ENCODE results near the gene SNX24. TPM values are rescaled to one million over a fixed set of nuclear protein-coding genes. Genes with fewer than 3 reads are reported as not detected.

The SNX24 gene
- total RNA-seq, 2 experiments from 2014 or later = 2.0 to 2.3 TPM

DNA sequence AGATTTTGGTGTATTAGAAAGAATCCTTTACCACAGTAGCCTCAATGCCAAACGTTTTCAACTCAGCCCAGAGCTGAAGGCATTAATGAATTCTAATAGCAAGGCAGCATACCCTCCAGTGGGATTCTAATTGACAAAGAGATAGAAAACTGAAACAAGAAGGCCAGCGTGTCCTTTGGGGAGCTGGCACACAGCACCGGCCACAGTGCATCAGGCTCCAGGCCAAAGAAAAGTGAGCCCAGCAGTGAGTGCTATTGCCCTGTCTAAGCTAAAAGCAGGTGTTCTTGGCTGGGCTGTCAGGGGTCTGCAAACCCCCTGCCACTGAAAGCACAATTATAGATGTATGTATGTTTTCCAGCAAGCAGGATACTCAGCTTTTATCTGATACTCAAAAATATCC lies 150.7 kb downstream of the SNX24 start:
- CTCF ChIA-PET = no interaction called here
- H3K27me3 Mint-ChIP-seq = no peaks in the 10 kb centered on the region
- POLR2A ChIA-PET = no interaction called here

DNA sequence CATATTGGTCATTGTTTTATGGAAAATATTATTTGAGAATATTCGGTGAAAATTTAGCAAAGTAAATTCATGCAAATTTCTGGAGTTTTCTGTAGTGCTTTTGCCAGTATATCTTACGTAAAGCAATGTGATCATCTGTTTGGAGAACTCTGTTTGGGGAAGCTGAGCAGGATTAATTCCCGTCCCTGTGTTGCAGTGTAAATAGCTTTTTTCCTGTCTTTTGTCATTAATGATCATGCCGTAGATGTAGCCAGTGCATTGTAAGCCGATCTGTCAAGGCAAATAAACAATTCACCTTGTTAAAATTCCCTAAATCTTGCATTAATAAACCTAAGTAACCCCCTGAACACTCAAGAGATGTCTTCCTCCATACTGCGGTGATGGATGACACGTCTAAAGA lies 151.9 kb downstream of the SNX24 start:
- Mint-ChIP-seq H3K4me3 (no peak overlapping the region), H3K27me3 (no peaks in the 10 kb centered on the region), H3K36me3 (ENCODE audit: low read depth) (no peaks in the 10 kb centered on the region), H3K27ac (no peak overlapping the region), H3K4me1 (ENCODE audit: low read depth) (no peaks in the 10 kb centered on the region), H3K9me3 (no peaks in the 10 kb centered on the region)
- intact Hi-C loops (cut with micrococcal nuclease) = no loop called here
- ChIA-PET CTCF (no interaction called here), POLR2A (no interaction called here)
- DNase-seq (no peak), ATAC-seq (no peak)
- TF ChIP-seq, protein P1, sequence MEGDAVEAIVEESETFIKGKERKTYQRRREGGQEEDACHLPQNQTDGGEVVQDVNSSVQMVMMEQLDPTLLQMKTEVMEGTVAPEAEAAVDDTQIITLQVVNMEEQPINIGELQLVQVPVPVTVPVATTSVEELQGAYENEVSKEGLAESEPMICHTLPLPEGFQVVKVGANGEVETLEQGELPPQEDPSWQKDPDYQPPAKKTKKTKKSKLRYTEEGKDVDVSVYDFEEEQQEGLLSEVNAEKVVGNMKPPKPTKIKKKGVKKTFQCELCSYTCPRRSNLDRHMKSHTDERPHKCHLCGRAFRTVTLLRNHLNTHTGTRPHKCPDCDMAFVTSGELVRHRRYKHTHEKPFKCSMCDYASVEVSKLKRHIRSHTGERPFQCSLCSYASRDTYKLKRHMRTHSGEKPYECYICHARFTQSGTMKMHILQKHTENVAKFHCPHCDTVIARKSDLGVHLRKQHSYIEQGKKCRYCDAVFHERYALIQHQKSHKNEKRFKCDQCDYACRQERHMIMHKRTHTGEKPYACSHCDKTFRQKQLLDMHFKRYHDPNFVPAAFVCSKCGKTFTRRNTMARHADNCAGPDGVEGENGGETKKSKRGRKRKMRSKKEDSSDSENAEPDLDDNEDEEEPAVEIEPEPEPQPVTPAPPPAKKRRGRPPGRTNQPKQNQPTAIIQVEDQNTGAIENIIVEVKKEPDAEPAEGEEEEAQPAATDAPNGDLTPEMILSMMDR (IDR thresholded peaks at IDR 0.05) = no peak

More for the DNA sequence above, 150.7 kb downstream of the SNX24 start:
- DNase-seq = no peak
- no peak for ATAC-seq
- Mint-ChIP-seq H3K27ac (no peak overlapping the region), H3K36me3 (ENCODE audit: low read depth) (no peaks in the 10 kb centered on the region), H3K4me3 (no peak overlapping the region), H3K9me3 (no peaks in the 10 kb centered on the region), H3K4me1 (ENCODE audit: low read depth) (no peaks in the 10 kb centered on the region)
- intact Hi-C loops (cut with micrococcal nuclease) = no loop called here
- TF ChIP-seq, protein P1 (IDR thresholded peaks at IDR 0.05) = no peak

DNA sequence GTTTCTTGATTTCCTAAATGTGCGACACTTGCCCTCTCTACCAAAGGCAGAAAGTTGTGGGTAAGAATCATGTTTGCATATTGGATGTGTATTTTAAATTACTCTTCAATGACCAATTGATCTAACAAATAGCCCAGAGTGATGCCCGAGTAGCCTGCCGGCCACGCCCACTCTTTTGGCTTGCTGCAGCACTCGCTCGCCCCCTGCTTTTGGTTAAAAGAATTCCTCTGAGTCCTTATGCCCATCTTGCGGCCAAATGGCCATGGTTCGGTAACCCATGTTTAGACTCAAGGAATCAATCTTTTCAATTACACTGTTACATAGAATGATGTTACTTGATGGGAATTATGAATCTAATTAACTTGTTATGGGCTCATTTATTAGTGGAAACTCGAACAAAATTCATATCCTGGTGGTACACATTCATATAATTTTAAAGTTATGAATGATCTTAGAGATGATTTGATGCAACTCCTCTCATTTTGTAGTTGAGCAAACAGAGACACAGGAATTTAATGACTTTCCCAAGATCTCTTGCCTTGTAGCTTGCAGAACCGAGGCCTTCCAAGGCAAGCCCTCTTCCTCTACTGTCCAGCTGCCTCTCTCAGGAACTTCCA lies 154.6 kb downstream of the SNX24 start:
- DNase-seq = peak; percentile 62
- Mint-ChIP-seq H3K36me3 (ENCODE audit: low read depth) (no peaks in the 10 kb centered on the region), H3K4me3 (no peak overlapping the region), H3K27me3 (no peaks in the 10 kb centered on the region), H3K4me1 (ENCODE audit: low read depth) (no peaks in the 10 kb centered on the region), H3K9me3 (no peaks in the 10 kb centered on the region), H3K27ac (no peak overlapping the region)
- ChIA-PET POLR2A (no interaction called here), CTCF (interaction anchor here (1.1 kb wide), 1 partner anchor 298 kb away, joined by 3 read pairs; no protein-coding TSS in a partner anchor)
- intact Hi-C loops (cut with micrococcal nuclease) = no loop called here
- no peak for ATAC-seq
- TF ChIP-seq, protein P1 (IDR thresholded peaks at IDR 0.05) = peak; percentile 45

DNA sequence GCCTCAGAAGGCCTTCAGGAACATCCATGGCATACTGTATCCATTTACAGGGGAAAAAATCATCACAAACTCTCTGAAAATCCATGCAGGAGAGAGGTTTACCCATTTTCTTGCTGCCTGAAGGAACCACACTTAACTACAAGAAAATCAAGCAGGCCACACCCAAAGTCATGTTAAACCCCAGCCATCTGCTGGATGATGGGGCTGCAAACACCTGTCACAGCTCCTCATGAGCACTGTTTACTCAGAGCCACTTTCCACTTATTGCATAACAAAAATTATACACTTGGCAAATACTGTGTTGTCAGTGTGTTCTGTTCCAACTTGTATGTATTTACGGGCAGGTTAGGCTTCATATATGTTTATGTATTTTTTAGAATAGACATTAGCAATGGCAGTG lies 155.3 kb downstream of the SNX24 start:
- no peaks in the 10 kb centered on the region for H3K27me3 Mint-ChIP-seq
- POLR2A ChIA-PET = no interaction called here
- H3K9me3 Mint-ChIP-seq = no peaks in the 10 kb centered on the region
- H3K4me3 Mint-ChIP-seq = no peak overlapping the region
- CTCF ChIA-PET = interaction anchor here (1.1 kb wide), 1 partner anchor 299 kb away, joined by 3 read pairs; no protein-coding TSS in a partner anchor
- H3K36me3 Mint-ChIP-seq (ENCODE audit: low read depth) = no peaks in the 10 kb centered on the region
- no peak overlapping the region for H3K27ac Mint-ChIP-seq
- no peak for DNase-seq
- no peak for ATAC-seq
- TF ChIP-seq, protein P1 (IDR thresholded peaks at IDR 0.05) = no peak
- no peaks in the 10 kb centered on the region for H3K4me1 Mint-ChIP-seq (ENCODE audit: low read depth)
- intact Hi-C loops (cut with micrococcal nuclease) = no loop called here

DNA sequence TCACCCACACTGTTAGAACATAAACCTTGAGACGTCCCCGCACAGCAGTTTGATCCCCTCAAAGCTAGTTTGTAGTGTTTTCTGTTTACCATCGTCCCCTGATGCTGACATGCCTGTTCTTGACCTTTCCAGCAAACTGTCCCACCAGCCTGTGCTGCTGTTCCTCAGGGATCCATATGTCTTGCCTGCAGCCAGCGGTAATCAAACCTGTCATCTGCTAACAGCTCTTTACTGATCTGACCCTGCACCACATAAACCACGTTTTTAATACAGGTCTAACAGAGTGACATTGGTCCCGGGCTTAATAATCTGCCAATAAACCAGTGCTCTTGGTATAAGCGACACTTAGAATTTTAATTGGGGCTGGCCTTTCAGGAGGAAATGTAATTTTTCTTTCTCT lies 156.4 kb downstream of the SNX24 start:
- ATAC-seq = no peak
- ChIA-PET CTCF (no interaction called here), POLR2A (no interaction called here)
- H3K27me3 Mint-ChIP-seq = no peaks in the 10 kb centered on the region
- TF ChIP-seq, protein P1 (IDR thresholded peaks at IDR 0.05) = no peak
- H3K27ac Mint-ChIP-seq = no peak overlapping the region
- intact Hi-C loops (cut with micrococcal nuclease) = no loop called here
- H3K36me3 Mint-ChIP-seq (ENCODE audit: low read depth) = no peaks in the 10 kb centered on the region
- no peak for DNase-seq
- H3K4me3 Mint-ChIP-seq = no peak overlapping the region
- H3K4me1 Mint-ChIP-seq (ENCODE audit: low read depth) = no peaks in the 10 kb centered on the region
- H3K9me3 Mint-ChIP-seq = no peaks in the 10 kb centered on the region

All from activated CD8-positive, alpha-beta T cell treated with anti-CD3 and anti-CD28 coated beads for 36 hours (primary cell).